ENCODE results near the gene TNFRSF1A.

The TNFRSF1A gene

GRCh38 chr12:6323340-6323994, 18.4 kb downstream of the TNFRSF1A start:
- peak; percentile 91 for DNase-seq (ENCODE audit: low read depth)

GRCh38 chr12:6322969-6323339, 18.9 kb downstream of the TNFRSF1A start:
- DNase-seq (ENCODE audit: low read depth) = no peak

GRCh38 chr12:6322352-6322751, 19.5 kb downstream of the TNFRSF1A start:
- DNase-seq (ENCODE audit: low read depth) = no peak

GRCh38 chr12:6321905-6322304, 20.0 kb downstream of the TNFRSF1A start:
- DNase-seq (ENCODE audit: low read depth) = no peak

- no peak for DNase-seq (ENCODE audit: low read depth)
Measured at GRCh38 chr12:6319446-6319845, 22.4 kb downstream of the TNFRSF1A start.

- DNase-seq (ENCODE audit: low read depth) = no peak
Measured at GRCh38 chr12:6318440-6318879, 23.4 kb downstream of the TNFRSF1A start.

- no peak for DNase-seq (ENCODE audit: low read depth)
Measured at GRCh38 chr12:6317693-6318439, 24.0 kb downstream of the TNFRSF1A start.

- no peak for DNase-seq (ENCODE audit: low read depth)
Measured at GRCh38 chr12:6316921-6317692, 24.8 kb downstream of the TNFRSF1A start.

- DNase-seq (ENCODE audit: low read depth) = no peak
Measured at GRCh38 chr12:6315704-6316597, 25.9 kb downstream of the TNFRSF1A start.

- no peak for DNase-seq (ENCODE audit: low read depth)
Measured at GRCh38 chr12:6315184-6315583, 26.7 kb downstream of the TNFRSF1A start.

GRCh38 chr12:6314776-6315175, 27.1 kb downstream of the TNFRSF1A start:
- DNase-seq (ENCODE audit: low read depth) = no peak

- DNase-seq (ENCODE audit: low read depth) = no peak
Measured at GRCh38 chr12:6313326-6313940, 28.4 kb downstream of the TNFRSF1A start.

GRCh38 chr12:6312529-6313325, 29.1 kb downstream of the TNFRSF1A start:
- DNase-seq (ENCODE audit: low read depth) = no peak

- no peak for DNase-seq (ENCODE audit: low read depth)
Measured at GRCh38 chr12:6311822-6312528, 29.9 kb downstream of the TNFRSF1A start.

- DNase-seq (ENCODE audit: low read depth) = no peak
Measured at GRCh38 chr12:6310771-6311610, 30.9 kb downstream of the TNFRSF1A start.

- no peak for DNase-seq (ENCODE audit: low read depth)
Measured at GRCh38 chr12:6307529-6307928, 34.3 kb downstream of the TNFRSF1A start.

- no peak for DNase-seq (ENCODE audit: low read depth)
Measured at GRCh38 chr12:6306599-6307220, 35.2 kb downstream of the TNFRSF1A start.

- DNase-seq (ENCODE audit: low read depth) = no peak
Measured at GRCh38 chr12:6306151-6306550, 35.7 kb downstream of the TNFRSF1A start.

- DNase-seq (ENCODE audit: low read depth) = no peak
Measured at GRCh38 chr12:6303071-6303470, 38.8 kb downstream of the TNFRSF1A start.

All from stromal cell of bone marrow (primary cell).